EL (cell line): ENCODE results near the gene ADRA1B.
"Not testable (repeated sequence)": the region's sequence is repeated elsewhere in the genome, so short reads cannot be mapped to it uniquely, and the experiment has no call there.

ENCODE experiments used
- DNase-seq: peaks from one replicate; pipeline ENCODE4 v3.0.0-alpha.2; 2016

Gene ADRA1B

DNA sequence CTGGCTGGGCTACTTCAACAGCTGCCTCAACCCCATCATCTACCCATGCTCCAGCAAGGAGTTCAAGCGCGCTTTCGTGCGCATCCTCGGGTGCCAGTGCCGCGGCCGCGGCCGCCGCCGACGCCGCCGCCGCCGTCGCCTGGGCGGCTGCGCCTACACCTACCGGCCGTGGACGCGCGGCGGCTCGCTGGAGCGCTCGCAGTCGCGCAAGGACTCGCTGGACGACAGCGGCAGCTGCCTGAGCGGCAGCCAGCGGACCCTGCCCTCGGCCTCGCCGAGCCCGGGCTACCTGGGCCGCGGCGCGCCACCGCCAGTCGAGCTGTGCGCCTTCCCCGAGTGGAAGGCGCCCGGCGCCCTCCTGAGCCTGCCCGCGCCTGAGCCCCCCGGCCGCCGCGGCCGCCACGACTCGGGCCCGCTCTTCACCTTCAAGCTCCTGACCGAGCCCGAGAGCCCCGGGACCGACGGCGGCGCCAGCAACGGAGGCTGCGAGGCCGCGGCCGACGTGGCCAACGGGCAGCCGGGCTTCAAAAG lies 55.7 kb downstream of the ADRA1B start:
- no peak for DNase-seq

DNA sequence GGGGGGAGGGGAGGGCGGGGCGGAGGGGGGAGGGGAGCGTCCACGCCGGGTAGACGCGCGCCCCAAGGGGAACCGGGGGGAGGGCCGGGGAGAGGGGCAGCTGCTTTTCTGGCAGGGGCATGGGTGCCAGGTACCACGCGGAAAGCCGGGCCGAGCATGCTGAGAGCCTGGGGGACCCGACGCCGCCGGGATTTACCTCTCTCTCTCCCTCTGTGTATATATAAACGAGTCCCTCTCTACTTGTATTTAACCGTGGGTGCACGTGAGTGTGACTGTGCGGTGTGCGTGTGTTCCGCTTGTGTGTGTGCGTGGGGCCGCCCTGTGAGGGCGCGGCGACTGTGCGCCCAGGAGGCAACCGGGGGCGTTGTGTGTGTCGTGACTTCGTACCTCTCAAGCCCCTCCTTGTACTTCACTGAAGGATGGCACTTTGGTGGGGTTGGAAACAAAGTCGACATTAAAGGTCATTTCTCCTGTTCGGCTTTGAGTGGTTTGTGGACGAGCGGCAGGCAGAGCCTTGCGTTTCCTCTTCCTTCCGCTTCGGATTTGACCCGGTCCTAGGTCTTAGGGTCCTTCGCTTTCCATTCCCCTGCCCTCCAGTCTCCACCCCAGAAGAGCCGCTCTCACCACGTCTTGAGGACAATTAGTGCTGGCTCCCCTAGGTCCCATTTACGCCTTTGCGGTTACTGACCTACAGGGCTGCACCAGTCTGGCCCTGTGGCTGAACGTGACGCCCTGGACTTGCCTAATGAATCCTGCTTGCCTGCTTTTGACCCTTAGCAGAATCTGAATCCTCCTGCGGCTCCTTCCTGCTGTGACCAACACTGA lies 56.5 kb downstream of the ADRA1B start:
- no peak for DNase-seq

DNA sequence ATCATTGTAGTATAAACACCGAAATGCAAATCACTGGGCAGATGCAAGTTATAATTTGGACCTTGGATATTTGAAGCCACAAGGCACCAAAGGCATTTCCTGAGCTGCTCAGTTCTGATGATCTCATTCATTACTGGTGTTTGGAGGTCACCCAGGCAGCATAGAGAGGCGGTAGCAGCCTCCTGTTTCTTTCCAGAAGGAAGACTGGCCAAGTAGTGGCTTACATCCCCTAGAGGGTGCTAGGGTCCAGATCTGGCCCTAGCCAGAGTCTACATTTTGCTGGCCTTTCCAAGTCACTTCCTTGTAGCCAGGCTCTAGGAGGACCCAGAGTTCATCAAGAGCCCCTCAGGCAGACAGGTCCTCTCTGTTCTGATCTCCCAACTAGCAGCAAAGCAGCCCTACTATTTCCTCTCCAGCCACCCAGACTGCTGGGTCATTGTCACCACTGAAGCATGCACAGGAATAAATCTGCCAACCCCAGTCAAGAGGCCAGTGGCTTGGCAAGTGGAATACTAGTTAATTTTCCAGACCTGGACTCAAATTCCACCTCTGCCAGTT lies 59.3 kb downstream of the ADRA1B start:
- DNase-seq, result peak; percentile 98

DNA sequence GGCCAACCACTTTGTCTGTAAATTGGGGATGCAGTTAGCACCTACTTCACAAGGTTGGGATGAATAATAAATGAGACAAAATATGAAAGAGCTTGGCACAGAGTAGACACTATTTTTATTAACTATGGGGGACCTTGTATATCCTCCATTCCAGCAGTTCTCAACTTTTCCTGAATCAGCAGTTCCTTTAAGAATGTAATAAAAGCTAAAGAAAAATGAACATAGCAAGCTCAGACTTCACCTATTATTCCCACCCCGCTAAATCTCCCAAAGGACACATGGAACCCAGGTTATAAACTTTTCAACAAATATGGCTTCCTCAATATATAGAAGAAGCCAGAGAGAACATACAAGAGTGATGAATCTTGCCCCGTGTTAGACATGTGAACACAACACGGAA lies 60.6 kb downstream of the ADRA1B start:
- DNase-seq, result no peak

DNA sequence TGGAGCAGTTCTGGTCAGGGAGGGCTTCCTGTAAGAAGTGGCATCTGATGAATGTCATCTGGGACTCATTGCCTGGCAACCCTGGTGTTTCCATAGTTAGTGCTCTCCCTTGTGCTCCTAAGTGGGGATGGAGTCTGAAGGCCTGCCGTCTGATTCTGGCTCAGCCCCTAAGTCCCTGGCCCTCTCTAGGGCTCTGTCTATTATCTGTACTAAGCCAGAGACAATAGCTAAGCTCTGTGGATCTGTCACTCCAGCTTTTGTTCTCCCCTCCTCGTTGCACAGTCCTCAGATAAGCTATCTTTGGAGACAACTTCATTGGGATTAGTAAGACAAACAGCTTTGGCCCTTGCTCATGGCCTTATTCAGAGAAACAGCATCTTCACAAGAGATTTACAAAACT lies 62.1 kb downstream of the ADRA1B start:
- DNase-seq, result no peak

DNA sequence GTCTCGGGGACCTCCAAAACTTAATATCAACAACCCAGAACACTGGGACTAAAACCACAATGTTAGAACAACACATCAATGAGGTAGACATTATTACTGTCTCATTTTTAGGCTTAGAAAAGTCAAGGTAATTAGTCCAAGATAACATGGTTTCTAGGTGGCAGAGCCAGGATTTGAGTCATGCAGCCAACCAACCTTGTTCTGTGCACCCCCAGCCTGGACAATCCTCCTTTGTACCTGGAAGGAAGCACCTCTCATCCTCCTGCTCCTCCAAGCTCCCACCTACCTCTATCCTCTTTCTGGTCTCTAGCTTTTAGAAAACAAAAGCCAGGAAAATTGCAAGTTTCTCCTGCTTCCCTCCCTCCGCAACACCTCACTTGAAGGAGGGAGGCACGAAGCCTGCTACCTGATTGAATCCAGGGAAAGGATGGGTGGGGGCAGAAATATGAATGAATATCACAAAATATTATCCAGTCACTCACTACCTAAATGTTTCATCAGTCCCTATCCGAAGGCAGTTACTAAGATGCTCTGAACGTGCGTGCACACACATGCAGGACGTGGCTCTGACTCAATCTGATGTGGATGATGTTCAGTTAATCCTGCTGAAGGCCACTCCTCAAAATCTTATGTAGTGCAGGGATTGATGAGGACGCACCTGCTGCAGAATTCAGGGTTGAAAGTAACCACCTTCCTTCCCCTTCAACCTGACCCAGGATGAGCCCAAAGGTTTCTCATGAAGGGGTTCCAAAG lies 66.3 kb downstream of the ADRA1B start:
- no peak for DNase-seq

DNA sequence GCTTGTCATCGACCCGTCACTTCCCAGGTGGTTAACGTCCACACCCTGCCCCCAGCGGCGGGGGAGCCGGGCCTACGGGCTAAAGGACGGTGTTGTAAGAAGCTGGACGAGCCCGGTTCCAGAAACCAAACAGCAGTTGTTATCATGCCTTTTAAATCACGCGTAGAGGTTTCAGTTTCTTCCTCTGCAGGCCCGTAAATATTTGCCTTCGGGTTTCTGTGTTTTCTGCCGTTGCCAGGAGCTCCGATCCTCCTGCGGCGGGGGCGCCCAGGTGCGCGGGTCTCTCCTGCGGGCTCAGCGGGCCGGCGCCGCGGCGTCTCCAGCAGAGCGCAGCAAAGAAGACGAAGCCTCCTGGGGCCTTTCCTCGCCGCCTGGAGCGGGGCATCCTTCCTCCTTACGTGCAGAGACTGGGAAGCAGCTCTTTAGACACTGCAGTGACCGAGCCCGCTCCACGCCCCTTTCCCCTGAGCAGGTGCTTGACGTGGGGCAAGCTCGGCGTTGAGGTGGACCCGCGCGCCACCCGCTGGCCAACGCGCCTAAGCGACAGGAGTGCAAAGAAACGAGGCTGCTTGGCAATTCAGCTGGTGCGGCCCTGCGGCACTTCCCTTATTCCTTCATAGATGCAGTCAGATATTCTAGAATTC lies 70.9 kb downstream of the ADRA1B start:
- DNase-seq, result peak; percentile 74

DNA sequence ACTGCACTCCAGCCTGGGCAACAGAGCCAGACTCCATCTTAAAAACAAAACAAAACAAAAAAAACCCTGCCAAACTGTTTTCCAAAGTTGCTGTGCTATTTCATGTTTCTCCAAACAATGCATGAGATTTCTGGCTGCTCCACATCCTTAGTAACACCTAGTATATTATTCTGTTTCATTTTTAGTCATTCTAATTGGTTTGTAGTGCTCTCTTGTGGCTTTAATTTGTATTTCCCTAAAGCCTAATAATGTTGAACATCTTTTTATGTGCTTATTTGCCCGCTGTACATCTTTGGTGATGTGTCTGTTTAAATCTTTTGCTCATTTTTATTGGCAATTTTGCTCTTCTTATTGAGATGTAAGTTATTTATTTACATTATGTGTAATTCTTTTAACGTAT lies 74.2 kb downstream of the ADRA1B start:
- no peak for DNase-seq

DNA sequence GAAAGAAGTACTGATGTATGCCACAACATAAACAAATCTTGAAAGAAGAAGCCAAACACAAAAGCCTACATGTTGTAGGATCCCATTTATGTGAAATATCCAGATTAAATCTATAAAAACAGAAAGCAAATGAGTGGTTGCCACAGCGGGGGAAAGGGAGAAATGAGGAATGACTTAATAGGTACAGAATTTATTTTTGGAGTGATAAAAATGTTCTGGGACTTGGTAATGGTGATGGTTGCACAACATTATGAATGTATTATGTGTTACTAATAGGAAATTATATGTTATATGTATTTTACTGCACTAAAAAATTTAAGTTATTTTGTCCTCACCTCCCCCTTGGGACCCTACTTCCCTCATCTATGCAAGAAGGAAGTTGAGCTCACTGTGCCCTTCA lies 76.3 kb downstream of the ADRA1B start:
- DNase-seq, result peak; percentile 26

DNA sequence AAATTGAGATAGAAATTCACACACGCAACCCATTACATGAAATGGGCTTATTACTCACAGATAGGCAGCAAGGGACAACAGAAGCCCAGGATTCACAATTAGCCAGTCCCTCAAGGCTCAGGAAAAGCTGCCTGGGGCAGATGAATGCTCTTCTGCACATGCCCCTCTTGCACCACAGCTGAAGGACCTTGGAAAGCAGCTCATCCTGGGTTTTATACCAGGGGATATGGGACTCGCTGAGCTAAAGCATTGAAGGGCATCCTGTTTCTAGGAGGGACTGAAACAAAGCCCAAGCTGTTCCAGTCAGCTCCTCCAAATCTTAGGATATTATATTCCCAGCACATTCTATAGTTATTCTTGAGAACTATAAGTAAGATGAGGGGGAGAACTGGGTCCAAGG lies 76.9 kb downstream of the ADRA1B start:
- DNase-seq, result no peak

DNA sequence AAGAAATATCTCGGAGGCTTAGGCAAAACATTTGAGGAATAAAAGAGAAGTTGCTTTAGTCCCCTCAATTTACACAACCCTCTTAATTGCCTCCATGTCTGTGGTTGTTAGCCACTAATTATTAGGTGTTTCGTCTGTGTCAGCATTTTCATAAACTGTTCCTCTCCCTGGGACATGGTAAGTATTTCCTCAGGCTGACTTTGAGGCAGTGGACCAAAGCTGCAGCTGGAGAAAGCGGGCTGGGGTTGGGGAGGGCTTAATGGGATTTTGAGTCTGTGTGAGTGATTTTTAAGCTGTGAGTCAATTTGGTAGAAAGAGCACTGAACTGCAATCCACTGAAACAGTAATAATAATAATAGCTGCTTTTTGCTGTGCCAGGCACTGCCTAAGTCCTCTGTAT lies 79.6 kb downstream of the ADRA1B start:
- DNase-seq, result no peak

DNA sequence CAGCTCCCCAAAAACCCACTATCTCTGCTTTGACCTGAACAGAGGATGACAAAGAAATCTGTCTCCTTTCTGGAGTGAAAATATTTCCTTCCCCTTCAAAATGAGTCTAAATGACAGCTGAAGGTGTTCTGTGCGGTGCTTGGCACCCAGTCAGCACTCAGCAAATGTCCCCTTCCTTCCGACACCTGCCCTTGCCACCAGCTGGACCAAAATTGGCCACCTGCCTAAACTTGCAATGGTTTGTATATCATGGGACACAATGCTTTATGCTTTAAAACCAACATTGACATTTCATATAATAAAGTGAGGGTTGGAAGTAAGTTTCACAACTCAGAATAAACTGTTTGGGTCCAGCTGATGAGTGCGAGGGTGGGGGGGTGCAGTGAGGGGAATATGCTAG lies 85.2 kb downstream of the ADRA1B start:
- DNase-seq, result no peak

DNA sequence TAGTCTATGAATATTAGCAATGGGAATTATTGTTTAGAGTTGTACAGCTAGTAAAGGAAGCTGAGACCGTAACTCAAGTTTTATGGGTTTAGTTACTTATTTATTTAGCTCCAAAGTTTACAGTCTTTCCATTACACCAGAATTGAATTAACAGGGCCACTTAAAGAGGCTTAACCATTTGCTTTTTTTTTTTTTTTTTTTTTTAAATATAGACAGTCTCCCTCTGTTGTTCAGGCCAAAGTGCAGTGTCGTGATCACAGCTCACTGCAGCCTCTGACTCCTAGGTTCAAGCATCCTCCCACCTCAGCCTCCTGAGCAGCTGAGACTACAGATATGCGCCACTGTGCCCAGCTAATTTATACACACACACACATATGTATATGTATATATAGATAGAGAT lies 91.2 kb downstream of the ADRA1B start:
- no peak for DNase-seq

DNA sequence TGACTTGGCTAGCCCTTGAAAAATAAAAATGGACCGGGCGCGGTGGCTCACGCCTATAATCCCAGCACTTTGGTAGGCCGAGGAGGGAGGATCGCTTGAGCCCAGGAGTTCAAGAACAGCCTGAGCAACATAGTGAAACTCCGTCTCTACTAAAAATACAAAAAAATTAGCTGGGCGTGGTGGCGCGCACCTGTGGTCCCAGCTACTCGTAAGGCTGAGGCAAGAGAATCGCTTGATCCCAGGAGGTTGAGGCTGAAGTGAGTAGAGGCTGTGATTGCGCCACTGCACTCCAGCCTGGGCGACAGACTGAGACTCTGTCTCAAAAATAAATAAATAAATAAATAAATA lies 92.2 kb downstream of the ADRA1B start:
- DNase-seq, result not testable (repeated sequence)

DNA sequence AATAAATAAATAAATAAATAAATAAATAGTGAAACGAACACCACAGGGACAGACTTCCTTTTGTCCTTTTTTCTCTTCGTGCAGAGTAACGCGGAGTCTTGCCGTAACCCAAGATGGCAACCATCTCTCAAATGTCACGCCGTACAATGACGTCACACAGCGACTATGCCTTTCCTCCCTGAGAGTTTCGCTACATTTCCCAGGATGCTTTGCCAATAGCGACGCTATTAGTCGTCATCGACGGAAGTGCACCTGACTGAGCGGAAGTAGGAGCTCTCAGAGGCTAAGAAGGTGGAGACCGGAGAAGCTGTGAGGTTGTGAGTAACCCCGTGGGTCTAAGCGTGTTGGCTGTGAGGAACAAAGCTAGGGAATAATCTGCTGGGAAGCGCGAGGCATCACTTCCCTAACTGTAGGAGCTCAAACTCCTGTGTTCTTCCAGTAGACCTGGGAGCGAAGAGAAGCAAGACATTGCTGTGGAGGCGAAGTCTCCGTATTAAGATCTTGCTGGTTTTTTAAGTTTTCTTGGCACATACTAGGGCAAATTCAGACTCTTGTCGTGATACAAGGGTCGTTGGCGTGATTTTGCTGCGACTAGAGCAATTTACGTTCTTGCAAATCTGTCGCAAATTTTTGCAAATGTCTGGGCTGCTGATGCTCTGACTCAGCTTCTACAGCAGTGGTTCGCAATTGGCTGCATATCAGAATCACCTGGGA lies 92.8 kb downstream of the ADRA1B start, which contains the start of gene TTC1:
Gene TTC1 (plus strand): TSS at position 263 of the 714 bp plus-strand sequence. CDS start 1,390 bp downstream, outside the sequence.
- DNase-seq, result peak; percentile 99

DNA sequence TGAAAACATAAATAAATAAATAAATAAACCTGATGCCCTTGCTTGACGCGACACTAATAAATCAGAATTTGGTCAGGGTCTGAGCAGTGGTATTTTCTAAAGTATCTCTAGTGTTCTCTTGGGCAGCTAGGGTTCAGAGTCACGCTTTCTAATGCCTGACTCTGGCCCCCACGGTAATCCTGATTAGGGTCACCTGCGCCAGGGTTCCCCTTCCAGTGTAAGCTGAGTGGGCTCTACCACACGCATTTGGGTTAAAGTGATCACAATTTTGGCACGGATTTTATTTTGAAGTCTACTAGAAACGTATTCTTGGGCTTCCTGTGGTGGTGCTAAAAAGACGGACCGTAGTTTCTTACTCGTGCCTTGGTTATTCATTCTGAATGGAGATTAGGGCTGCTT lies 93.3 kb downstream of the ADRA1B start:
- no peak for DNase-seq

DNA sequence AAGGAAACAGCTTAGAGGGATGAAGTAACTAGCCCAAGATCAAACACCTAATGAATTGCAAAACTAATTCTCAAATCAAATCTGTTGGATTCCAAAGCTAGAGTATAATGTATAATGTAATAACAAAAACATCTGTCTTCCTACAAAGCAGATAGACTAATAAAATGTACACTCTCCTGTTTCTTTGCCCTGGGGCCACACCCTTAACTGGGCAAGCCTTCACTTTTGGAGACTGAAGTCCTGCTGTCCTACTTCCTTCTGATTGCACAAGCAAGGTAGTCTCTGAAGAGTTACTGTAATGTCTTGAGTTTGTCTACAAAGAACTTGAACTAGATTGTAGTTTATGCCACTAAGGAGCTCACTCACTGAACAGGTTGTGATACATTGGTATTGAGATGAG lies 95.2 kb downstream of the ADRA1B start:
- DNase-seq, result no peak

DNA sequence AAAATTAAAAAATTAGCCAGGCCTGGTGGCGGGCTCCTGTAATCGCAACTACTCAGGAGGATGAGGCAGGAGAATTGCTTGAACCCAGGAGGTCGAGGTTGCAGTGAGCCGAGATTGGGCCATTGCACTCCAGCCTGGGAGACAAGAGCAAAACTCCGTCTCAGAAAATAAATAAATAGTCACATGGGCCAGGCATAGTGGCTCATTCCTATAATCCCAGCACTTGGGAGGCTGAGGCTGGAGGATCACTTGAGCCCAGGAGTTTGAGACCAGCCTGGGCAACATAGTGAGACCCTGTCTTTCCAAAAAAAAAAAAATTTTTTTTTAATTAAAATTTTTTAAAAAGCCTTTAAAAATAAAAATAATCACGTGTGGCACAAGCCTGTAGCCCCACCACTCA lies 97.9 kb downstream of the ADRA1B start:
- not testable (repeated sequence) for DNase-seq

DNA sequence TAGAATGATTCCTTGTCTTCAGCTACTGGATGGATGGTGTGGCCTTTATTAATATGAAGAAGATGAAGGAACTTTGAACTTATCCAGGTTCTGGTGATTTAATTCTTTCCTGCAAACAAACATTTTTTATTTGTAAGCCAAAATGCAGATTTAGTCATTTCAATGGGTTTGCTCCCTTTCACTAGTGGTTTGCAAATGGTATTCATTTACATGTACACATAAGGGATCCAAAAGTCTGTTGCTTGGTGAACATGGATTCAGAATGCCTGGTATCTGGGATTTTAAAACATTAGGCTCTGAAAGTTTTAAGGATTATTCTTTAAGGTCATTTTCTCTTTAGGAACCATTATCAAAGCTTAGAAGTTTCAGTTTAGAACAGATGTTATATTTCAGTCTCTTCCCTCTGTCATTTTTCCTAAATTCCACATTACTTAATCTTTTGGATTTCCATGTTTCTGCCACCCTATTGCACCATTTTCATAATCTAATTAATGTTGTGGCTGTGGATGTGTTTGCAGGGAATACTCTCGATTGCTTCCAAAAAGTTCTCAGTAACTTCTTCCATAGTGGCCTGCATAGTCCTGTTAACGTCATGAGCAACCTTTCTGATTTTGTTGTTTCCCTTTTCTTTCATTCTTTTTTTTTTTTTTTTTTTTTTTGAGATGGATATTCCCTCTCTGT lies 102.8 kb downstream of the ADRA1B start:
- DNase-seq, result no peak

DNA sequence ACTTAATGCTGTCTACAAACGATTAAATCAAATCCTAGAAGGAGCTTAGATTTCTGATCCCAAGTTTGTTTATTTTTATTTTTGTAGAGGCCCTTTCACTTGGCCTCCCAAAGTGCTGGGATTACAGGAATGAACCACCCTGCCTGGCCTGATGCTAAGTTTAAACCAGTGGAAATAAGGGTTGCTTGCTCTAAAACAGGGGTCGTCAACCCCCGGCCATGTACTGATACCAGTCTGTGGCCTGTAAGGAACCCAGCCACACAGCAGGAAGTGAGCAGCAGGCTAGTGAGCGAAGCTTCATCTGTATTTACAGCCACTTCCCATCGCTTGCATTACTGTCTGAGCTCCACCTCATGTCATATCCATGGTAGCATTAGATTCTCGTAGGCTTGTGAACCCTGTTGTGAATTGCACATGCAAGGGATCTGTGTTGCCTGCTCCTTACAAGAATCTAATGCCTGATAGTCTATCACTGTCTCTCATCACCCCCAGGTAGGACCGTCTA lies 104.0 kb downstream of the ADRA1B start:
- no peak for DNase-seq

DNA sequence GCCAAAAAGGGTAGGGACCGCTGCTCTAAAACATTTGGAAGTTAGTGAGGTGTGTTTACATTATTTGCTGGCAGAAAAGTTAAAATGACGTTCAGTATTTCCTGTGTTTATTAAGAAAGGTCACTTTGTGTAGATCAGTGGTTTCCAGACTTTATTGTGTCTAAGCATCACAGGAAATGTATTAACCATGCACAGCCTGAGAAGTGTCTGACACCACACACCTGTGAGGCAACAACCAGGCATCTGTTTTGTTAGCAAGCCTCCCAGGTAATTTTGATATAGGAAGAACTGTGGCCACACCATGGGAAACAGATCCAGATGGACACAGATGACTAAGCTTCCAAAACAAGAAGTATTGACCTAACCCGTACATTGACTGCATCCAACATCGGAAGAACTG lies 104.7 kb downstream of the ADRA1B start:
- DNase-seq, result no peak
